A673 (cell line): Measurements from ENCODE around the gene OBSCN. TPM values are rescaled to one million over a fixed set of nuclear protein-coding genes. Genes with fewer than 3 reads are reported as not detected.

Experiments
- BruUV-seq: library from RNA; stranded (reverse); fragments of 400-500 nt; replicated peaks from 2 replicates; lab custom pipeline; 2021; lab: Mats Ljungman, UMichigan
- CTCF ChIA-PET: fragments of 300-600 bp; sonication (Branson Sonifier 250); formaldehyde crosslinking; loops from one replicate; lab custom pipeline; 2022; ENCODE audit warnings: antibody characterized with exemption; lab: Charles Lee
- POLR2A ChIA-PET: fragments of 300-600 bp; sonication (Branson Sonifier 250); formaldehyde crosslinking; loops from one replicate; lab custom pipeline; 2022; ENCODE audit warnings: antibody characterized with exemption; ENCODE audit not compliant: low non-redundant PET; lab: Charles Lee
- DNase-seq: peaks from one replicate; pipeline ENCODE4 v3.0.0-alpha.2; 2015; ENCODE audit warnings: low spot score
- H3K27ac ChIP-seq: fragments of 200-600 bp; sonication (generic); 2 replicates; pipeline ENCODE4 v1.5.1; 2016; ENCODE audit warnings: mixed run types, low read depth, mild to moderate bottlenecking, mixed read lengths, antibody characterized with exemption, low read length; ENCODE audit not compliant: poor library complexity, severe bottlenecking
- H3K27me3 ChIP-seq: fragments of 200-600 bp; sonication (generic); replicated peaks from 2 replicates; pipeline ENCODE4 v1.6.1; 2017; ENCODE audit warnings: mixed run types, low read depth, mild to moderate bottlenecking, mixed read lengths, antibody characterized with exemption, low read length; ENCODE audit not compliant: insufficient read depth, poor library complexity
- H3K36me3 ChIP-seq: fragments of 200-600 bp; sonication (generic); 2 replicates; pipeline ENCODE4 v1.6.1; 2016; ENCODE audit warnings: mixed run types, mild to moderate bottlenecking, mixed read lengths, antibody characterized with exemption, low read length; ENCODE audit not compliant: insufficient read depth, poor library complexity, severe bottlenecking
- H3K4me1 ChIP-seq: fragments of 200-600 bp; sonication (generic); 2 replicates; pipeline ENCODE4 v1.6.1; 2017; ENCODE audit warnings: mixed run types, mild to moderate bottlenecking, mixed read lengths, antibody characterized with exemption, low read length; ENCODE audit not compliant: insufficient read depth, poor library complexity, severe bottlenecking
- H3K4me3 ChIP-seq: fragments of 200-600 bp; sonication (generic); 2 replicates; pipeline ENCODE4 v1.5.1; 2016; ENCODE audit warnings: low read depth, mixed run types, mild to moderate bottlenecking, mixed read lengths, low read length; ENCODE audit not compliant: poor library complexity, severe bottlenecking
- H3K9me3 ChIP-seq: fragments of 200-600 bp; sonication (generic); 2 replicates; pipeline ENCODE4 v1.6.1; 2016; ENCODE audit warnings: mixed run types, low read depth, mild to moderate bottlenecking, mixed read lengths, antibody characterized with exemption, low read length; ENCODE audit not compliant: poor library complexity, severe bottlenecking
- EZH2 ChIP-seq: fragments of 200-600 bp; sonication (generic); IDR thresholded peaks from 2 replicates; pipeline ENCODE4 v1.6.1; 2017; ENCODE audit warnings: borderline replicate concordance, low read depth, mild to moderate bottlenecking, mixed read lengths, antibody characterized with exemption, low read length; ENCODE audit not compliant: poor library complexity, severe bottlenecking
- intact Hi-C: fragments of 100-400 bp; cut with micrococcal nuclease; formaldehyde crosslinking; loops from one replicate; pipeline ENCODE4 v1.10.0; 2022; ENCODE audit not compliant: unreplicated experiment
- total RNA-seq: library from RNA; stranded (reverse); gene quantifications from 2 replicates; pipeline ENCODE4 v1.2.3, GENCODE V29; 2021
- TF ChIP-seq, protein P1 (sequence below): fragments of 300-800, 200-600 bp; sonication (generic); conservative IDR thresholded peaks from 2 replicates; pipeline ENCODE4 v1.5.1; 2017; ENCODE audit warnings: low read depth, mild to moderate bottlenecking, antibody characterized with exemption, low read length, moderate library complexity, mixed read lengths

Gene OBSCN
- total RNA-seq, 1 experiment from 2014 or later, result 37.7 TPM

DNA sequence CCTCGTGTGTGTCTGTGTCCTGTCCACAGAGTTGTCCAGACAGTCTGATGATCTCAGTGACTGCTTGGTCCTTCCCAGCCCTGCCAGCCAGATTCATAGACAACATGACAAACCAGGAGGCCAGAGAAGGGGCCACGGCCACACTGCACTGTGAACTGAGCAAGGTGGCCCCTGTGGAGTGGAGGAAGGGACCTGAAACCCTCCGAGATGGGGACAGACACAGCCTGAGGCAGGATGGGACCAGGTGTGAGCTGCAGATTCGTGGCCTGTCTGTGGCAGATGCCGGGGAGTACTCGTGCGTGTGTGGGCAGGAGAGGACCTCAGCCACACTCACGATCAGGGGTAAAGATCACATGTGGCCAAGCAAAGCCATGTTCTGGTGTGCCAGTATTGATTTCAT lies 96.4 kb downstream of the OBSCN start:
- H3K27ac ChIP-seq, result no peak overlapping the region
- TF ChIP-seq, protein P1, sequence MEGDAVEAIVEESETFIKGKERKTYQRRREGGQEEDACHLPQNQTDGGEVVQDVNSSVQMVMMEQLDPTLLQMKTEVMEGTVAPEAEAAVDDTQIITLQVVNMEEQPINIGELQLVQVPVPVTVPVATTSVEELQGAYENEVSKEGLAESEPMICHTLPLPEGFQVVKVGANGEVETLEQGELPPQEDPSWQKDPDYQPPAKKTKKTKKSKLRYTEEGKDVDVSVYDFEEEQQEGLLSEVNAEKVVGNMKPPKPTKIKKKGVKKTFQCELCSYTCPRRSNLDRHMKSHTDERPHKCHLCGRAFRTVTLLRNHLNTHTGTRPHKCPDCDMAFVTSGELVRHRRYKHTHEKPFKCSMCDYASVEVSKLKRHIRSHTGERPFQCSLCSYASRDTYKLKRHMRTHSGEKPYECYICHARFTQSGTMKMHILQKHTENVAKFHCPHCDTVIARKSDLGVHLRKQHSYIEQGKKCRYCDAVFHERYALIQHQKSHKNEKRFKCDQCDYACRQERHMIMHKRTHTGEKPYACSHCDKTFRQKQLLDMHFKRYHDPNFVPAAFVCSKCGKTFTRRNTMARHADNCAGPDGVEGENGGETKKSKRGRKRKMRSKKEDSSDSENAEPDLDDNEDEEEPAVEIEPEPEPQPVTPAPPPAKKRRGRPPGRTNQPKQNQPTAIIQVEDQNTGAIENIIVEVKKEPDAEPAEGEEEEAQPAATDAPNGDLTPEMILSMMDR, result no peak
- TF ChIP-seq EZH2, result no peak
- no peak overlapping the region for H3K4me3 ChIP-seq
- ChIA-PET CTCF (no interaction called here), POLR2A (no interaction called here)
- H3K9me3 ChIP-seq, result peaks cover 17% of the 10 kb centered on the region
- H3K27me3 ChIP-seq, result no peaks in the 10 kb centered on the region
- intact Hi-C loops, result loop anchor here (10.0 kb wide), 1 partner anchor 51 kb away; no protein-coding TSS in a partner anchor
- BruUV-seq, result no TSS peak
- no peak for DNase-seq
- H3K36me3 ChIP-seq, result peaks cover 9% of the 10 kb centered on the region
- H3K4me1 ChIP-seq, result no peaks in the 10 kb centered on the region

DNA sequence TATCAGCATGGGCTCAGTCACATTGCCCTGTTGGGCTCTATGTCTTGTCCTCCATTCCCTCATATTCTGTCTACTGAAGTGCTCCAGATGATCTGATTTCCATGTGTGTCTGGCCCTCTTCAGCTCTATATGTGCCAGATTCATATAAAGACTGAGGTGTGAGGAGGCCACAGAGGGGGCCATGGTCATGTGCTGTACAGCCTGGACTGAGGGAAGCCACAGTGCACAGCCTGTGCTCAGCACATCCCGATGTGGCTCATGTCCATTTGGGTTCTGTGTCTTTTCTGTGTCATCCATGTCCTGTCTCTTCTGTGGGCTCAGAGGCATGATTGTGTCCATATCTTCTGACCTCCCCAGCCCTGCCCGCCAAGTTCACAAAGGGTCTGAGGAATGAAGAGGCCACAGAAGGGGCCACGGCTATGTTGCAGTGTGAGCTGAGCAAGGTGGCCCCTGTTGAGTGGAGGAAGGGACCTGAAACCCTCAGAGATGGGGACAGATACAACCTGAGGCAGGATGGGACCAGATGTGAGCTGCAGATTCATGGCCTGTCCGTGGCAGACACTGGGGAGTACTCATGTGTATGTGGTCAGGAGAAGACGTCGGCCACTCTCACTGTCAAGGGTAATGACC lies 97.0 kb downstream of the OBSCN start:
- Histone ChIP-seq H3K4me1 (no peaks in the 10 kb centered on the region), H3K27ac (no peak overlapping the region), H3K9me3 (peaks cover 17% of the 10 kb centered on the region), H3K27me3 (no peaks in the 10 kb centered on the region), H3K36me3 (peaks cover 5% of the 10 kb centered on the region), H3K4me3 (no peak overlapping the region)
- BruUV-seq, result no TSS peak
- CTCF ChIA-PET, result no interaction called here
- TF ChIP-seq, protein P1, result no peak
- no peak for TF ChIP-seq EZH2
- POLR2A ChIA-PET, result no interaction called here
- intact Hi-C loops, result loop anchor here (10.0 kb wide), 1 partner anchor 50 kb away; no protein-coding TSS in a partner anchor
- DNase-seq, result no peak

DNA sequence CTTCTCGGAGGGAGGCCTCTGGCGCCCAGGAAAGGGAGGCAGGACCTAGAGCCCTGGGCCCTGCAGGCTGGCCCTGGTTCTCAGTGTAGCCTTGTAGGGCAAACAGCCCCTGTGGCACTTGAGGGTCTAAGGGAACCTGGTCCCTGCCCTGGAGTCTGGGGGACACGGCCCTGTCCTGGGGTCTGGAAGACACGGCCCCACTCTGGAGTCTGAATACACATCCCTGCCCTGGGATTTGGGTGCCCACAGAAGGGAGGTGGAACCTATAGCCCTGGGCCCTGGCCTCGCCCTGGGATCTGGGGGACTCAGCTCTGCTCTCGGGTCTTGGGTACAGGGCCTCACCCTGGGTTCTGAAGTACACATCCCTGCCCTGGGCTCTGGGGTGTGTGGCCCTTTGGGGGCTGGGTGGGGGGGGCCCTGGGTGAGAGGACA lies 97.9 kb downstream of the OBSCN start:
- H3K4me1 ChIP-seq, result no peaks in the 10 kb centered on the region
- CTCF ChIA-PET, result no interaction called here
- peaks cover 17% of the 10 kb centered on the region for H3K9me3 ChIP-seq
- POLR2A ChIA-PET, result no interaction called here
- H3K27ac ChIP-seq, result no peak overlapping the region
- H3K27me3 ChIP-seq, result no peaks in the 10 kb centered on the region
- peaks cover 5% of the 10 kb centered on the region for H3K36me3 ChIP-seq
- DNase-seq, result no peak
- no peak overlapping the region for H3K4me3 ChIP-seq
- intact Hi-C loops, result loop anchor here (10.0 kb wide), 1 partner anchor 49 kb away; no protein-coding TSS in a partner anchor
- TF ChIP-seq EZH2, result no peak
- TF ChIP-seq, protein P1, result no peak
- no TSS peak for BruUV-seq
